GM12801 (cell line): ENCODE measurements around the gene OR4K17.

ENCODE experiments used
- CTCF ChIP-seq: IDR thresholded peaks from one replicate; pipeline ENCODE4 v1.5.1; 2011; ENCODE audit warnings: control low read depth; ENCODE audit not compliant: insufficient read length; ENCODE audit errors: extremely low read depth

OR4K17 gene, protein sequence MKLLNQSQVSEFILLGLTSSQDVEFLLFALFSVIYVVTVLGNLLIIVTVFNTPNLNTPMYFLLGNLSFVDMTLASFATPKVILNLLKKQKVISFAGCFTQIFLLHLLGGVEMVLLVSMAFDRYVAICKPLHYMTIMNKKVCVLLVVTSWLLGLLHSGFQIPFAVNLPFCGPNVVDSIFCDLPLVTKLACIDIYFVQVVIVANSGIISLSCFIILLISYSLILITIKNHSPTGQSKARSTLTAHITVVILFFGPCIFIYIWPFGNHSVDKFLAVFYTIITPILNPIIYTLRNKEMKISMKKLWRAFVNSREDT

DNA sequence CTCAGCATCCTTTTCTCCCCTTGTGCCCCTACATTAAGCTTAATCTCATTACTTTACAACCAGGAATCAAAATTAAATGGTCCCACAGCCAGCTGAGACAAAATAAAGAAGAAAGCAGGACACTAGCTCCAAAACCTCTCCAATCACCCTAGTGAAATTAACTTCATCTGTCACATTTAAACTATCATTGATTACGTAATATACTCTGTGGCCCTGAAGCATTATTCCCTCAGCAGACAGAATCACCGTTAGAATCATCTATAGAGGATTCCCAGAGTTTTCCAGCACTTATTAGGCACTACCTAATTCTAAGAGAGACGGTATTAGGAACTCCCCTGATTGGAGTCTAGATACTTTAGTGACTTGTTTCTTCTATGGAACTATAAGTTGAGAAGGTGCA is at the start of gene OR4K17:
TSS of gene OR4K17 (plus strand) at position 302 of the 400 bp plus-strand sequence. CDS start 6,761 bp downstream, outside the sequence.
- no peak for TF ChIP-seq CTCF

GRCh38 chr14:20092050-20092449 is 18.5 kb upstream of the OR4K17 start:
- TF ChIP-seq CTCF: no peak

GRCh38 chr14:20093442-20093841 is 17.1 kb upstream of the OR4K17 start:
- no peak for TF ChIP-seq CTCF

GRCh38 chr14:20112321-20112720 is 1.8 kb downstream of the OR4K17 start:
- TF ChIP-seq CTCF: no peak

GRCh38 chr14:20116748-20117147 is 6.2 kb downstream of the OR4K17 start:
- no peak for TF ChIP-seq CTCF

- TF ChIP-seq CTCF: no peak
Observed at GRCh38 chr14:20118795-20119194, 8.3 kb downstream of the OR4K17 start.

- no peak for TF ChIP-seq CTCF
Observed at GRCh38 chr14:20138520-20138919, 28.0 kb downstream of the OR4K17 start, which contains the start of gene OR4N5. TSS of gene OR4N5 (plus strand) at chr14:20138820. CDS start at chr14:20143736, 4,916 bp downstream.
